Stimulated activated CD4-positive, alpha-beta T cell treated with anti-CD3 and anti-CD28 coated beads, Interleukin-4, amount 100 ng/mL, for 24 hours (primary cell): ENCODE data around the gene SSC5D.
"Not testable (repeated sequence)": the region's sequence is repeated elsewhere in the genome, so short reads cannot be mapped to it uniquely, and the experiment has no call there.

Source experiments
- DNase-seq: peaks from one replicate; pipeline ENCODE4 v3.0.0-alpha.2; 2020

Gene SSC5D

GRCh38 chr19:55487924-55488687 is at the start of gene SSC5D:
TSS of gene SSC5D (plus strand) at chr19:55488436. CDS start at chr19:55488590, 154 bp downstream.
- no peak for DNase-seq

GRCh38 chr19:55439052-55439451 is 49.2 kb upstream of the SSC5D start:
- DNase-seq = no peak

GRCh38 chr19:55440411-55441105 is 47.7 kb upstream of the SSC5D start:
- no peak for DNase-seq

GRCh38 chr19:55441319-55441691 is 46.9 kb upstream of the SSC5D start:
- DNase-seq = no peak

GRCh38 chr19:55441692-55442321 is 46.4 kb upstream of the SSC5D start:
- DNase-seq = no peak

- DNase-seq = no peak
Measured at GRCh38 chr19:55442372-55442961, 45.8 kb upstream of the SSC5D start.

GRCh38 chr19:55443045-55443823 is 45.0 kb upstream of the SSC5D start, which contains the start of gene SHISA7:
TSS of gene SHISA7 (minus strand) at chr19:55443300. CDS start at chr19:55442863, 437 bp downstream.
- no peak for DNase-seq

- no peak for DNase-seq
Measured at GRCh38 chr19:55443824-55444480, 44.3 kb upstream of the SSC5D start.

- DNase-seq = no peak
Measured at GRCh38 chr19:55444646-55445045, 43.6 kb upstream of the SSC5D start.

GRCh38 chr19:55446060-55446459 is 42.2 kb upstream of the SSC5D start:
- DNase-seq = no peak

- no peak for DNase-seq
Measured at GRCh38 chr19:55447421-55448174, 40.6 kb upstream of the SSC5D start.

GRCh38 chr19:55448175-55448490 is 40.1 kb upstream of the SSC5D start:
- DNase-seq = not testable (repeated sequence)

- DNase-seq = no peak
Measured at GRCh38 chr19:55449469-55449868, 38.8 kb upstream of the SSC5D start.

- no peak for DNase-seq
Measured at GRCh38 chr19:55451163-55451964, 36.9 kb upstream of the SSC5D start.

GRCh38 chr19:55451965-55452748 is 36.1 kb upstream of the SSC5D start:
- DNase-seq = no peak

- DNase-seq = peak; percentile 43
Measured at GRCh38 chr19:55452749-55453346, 35.4 kb upstream of the SSC5D start.

GRCh38 chr19:55453511-55454260 is 34.5 kb upstream of the SSC5D start:
- DNase-seq = no peak

GRCh38 chr19:55454787-55455243 is 33.4 kb upstream of the SSC5D start:
- peak; percentile 53 for DNase-seq
